ENCODE data around the gene CMSS1. TPM values are rescaled to one million over a fixed set of nuclear protein-coding genes. Genes with fewer than 3 reads are reported as not detected.

Gene CMSS1
- polyA plus RNA-seq (2013, experiment 1 of 2), result 52.0 TPM
- 47.8 TPM for polyA plus RNA-seq (2013, experiment 2 of 2)

GRCh38 chr3:99817437-99818240, at the start of gene CMSS1:
CMSS1 (plus strand) TSS chr3:99817862.
- WGBS, 2 experiments (ENCODE audit: insufficient coverage in 2 of 2), result 0 to 1% methylated on average over 53 to 59 of the region's 60 CpGs
- peak within 1 kb of the TSS; percentile 64 for H3K4me3 ChIP-seq (ENCODE audit: extremely low read depth, insufficient read depth, low read length, poor library complexity, severe bottlenecking)
- no peaks in the 10 kb centered on the region for H3K4me1 ChIP-seq (ENCODE audit: control insufficient read depth, insufficient read depth, low read length, poor library complexity, severe bottlenecking)
- H3K9me3 ChIP-seq (ENCODE audit: control insufficient read depth, low read length), result no peaks in the 10 kb centered on the region
- no peaks in the 10 kb centered on the region for H3K36me3 ChIP-seq (ENCODE audit: control insufficient read depth, insufficient read depth, low read length)
- peak within 1 kb of the TSS; percentile 80 for H3K27ac ChIP-seq (ENCODE audit: low read depth, low read length, severe bottlenecking)

- WGBS, 2 experiments (ENCODE audit: insufficient coverage in 2 of 2), result 100% methylated on average over 1 of the region's 1 CpG; no CpG with 5 or more reads in 1 of the 2 experiments
- Histone ChIP-seq H3K27ac (ENCODE audit: low read depth, low read length, severe bottlenecking) (no peak overlapping the region), H3K36me3 (ENCODE audit: control insufficient read depth, insufficient read depth, low read length) (no peaks in the 10 kb centered on the region), H3K9me3 (ENCODE audit: control insufficient read depth, low read length) (no peaks in the 10 kb centered on the region), H3K4me3 (ENCODE audit: extremely low read depth, insufficient read depth, low read length, poor library complexity, severe bottlenecking) (no peak overlapping the region), H3K4me1 (ENCODE audit: control insufficient read depth, insufficient read depth, low read length, poor library complexity, severe bottlenecking) (no peaks in the 10 kb centered on the region)
Measured at GRCh38 chr3:99768126-99768525, 49.5 kb upstream of the CMSS1 start.

DNA sequence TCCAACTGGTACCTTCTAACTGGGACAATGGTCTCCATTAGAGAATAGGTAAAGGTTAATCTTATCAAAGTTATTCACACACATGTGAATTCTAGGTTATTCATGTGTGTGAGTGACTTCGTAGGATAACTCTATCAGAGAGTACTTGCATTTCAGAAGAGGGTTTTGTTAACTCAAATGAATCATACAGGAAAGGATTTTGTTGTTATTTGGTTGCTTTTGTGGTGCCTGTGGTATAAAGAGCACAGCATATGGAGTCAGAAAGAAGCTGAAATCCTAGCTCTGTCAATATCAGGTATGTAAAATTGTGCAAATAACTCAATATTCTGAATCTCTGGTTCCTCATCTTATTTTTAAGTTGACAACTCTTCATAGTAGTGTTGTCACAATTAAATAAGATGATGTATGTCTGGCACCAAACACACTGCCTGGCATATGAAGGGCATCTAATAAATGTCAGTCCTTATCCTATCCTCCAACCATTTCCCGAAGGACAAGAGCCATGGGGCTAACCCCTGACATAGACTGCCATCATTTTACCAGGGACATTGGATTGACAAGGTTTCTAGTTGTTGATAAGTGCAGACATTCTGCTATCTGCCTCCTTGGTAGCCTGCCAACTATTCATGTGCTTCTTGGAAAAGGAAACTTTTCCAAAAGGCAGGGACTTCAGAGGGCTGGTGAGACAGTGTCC, 48.7 kb upstream of the CMSS1 start:
- Histone ChIP-seq H3K36me3 (ENCODE audit: control insufficient read depth, insufficient read depth, low read length) (no peaks in the 10 kb centered on the region), H3K9me3 (ENCODE audit: control insufficient read depth, low read length) (no peaks in the 10 kb centered on the region), H3K27ac (ENCODE audit: low read depth, low read length, severe bottlenecking) (no peak overlapping the region), H3K4me3 (ENCODE audit: extremely low read depth, insufficient read depth, low read length, poor library complexity, severe bottlenecking) (no peak overlapping the region), H3K4me1 (ENCODE audit: control insufficient read depth, insufficient read depth, low read length, poor library complexity, severe bottlenecking) (no peaks in the 10 kb centered on the region)
- WGBS, 2 experiments (ENCODE audit: insufficient coverage in 2 of 2), result 60 to 100% methylated on average over 1 to 2 of the region's 2 CpGs

DNA sequence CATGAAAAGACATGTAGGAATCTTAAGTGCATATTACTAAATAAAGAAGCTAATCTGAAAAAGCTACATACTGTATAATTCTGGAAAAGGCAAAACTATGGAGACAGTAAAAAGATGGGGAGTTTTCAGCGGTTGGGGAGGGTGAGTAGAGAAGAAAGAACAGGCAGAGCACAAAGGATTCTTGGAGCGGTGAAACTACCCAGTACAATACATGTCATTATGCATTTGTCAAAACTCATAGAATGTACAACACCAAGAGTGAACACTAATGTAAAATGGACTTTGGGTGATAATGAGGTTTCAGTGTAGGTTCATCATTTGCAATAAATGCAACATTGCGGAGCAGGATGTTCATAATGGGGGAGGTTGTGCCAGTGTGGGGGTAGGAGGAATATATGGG, 45.5 kb upstream of the CMSS1 start:
- Histone ChIP-seq H3K9me3 (ENCODE audit: control insufficient read depth, low read length) (no peaks in the 10 kb centered on the region), H3K27ac (ENCODE audit: low read depth, low read length, severe bottlenecking) (no peak overlapping the region), H3K4me3 (ENCODE audit: extremely low read depth, insufficient read depth, low read length, poor library complexity, severe bottlenecking) (no peak overlapping the region), H3K36me3 (ENCODE audit: control insufficient read depth, insufficient read depth, low read length) (no peaks in the 10 kb centered on the region), H3K4me1 (ENCODE audit: control insufficient read depth, insufficient read depth, low read length, poor library complexity, severe bottlenecking) (peaks cover 4% of the 10 kb centered on the region)
- WGBS, 2 experiments (ENCODE audit: insufficient coverage in 2 of 2), result 100% methylated on average over 1 of the region's 3 CpGs; no CpG with 5 or more reads in 1 of the 2 experiments

DNA sequence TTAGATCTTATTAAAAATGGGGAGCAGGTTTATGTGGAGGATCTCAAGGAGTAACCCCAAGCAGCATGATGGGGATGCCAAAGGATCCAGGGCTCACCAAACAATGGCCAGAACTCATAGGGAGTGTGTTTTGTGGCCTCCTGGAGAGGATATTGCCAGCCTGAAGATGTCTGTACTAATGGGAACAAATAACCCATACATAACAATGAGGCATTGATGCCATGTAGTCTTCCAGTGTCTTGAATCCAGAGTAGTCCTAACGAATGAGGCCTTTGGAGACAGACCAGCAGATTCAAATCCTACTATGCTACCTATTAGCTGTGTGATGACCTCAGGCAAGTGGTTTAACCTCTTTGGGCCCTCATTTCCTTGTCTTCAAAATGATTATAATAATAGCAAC, 45.0 kb upstream of the CMSS1 start:
- Histone ChIP-seq H3K36me3 (ENCODE audit: control insufficient read depth, insufficient read depth, low read length) (no peaks in the 10 kb centered on the region), H3K9me3 (ENCODE audit: control insufficient read depth, low read length) (no peaks in the 10 kb centered on the region), H3K4me3 (ENCODE audit: extremely low read depth, insufficient read depth, low read length, poor library complexity, severe bottlenecking) (no peak overlapping the region), H3K4me1 (ENCODE audit: control insufficient read depth, insufficient read depth, low read length, poor library complexity, severe bottlenecking) (peaks cover 4% of the 10 kb centered on the region), H3K27ac (ENCODE audit: low read depth, low read length, severe bottlenecking) (no peak overlapping the region)
- WGBS, 2 experiments (ENCODE audit: insufficient coverage in 2 of 2), result 71% methylated on average over 1 of the region's 1 CpG; no CpG with 5 or more reads in 1 of the 2 experiments

DNA sequence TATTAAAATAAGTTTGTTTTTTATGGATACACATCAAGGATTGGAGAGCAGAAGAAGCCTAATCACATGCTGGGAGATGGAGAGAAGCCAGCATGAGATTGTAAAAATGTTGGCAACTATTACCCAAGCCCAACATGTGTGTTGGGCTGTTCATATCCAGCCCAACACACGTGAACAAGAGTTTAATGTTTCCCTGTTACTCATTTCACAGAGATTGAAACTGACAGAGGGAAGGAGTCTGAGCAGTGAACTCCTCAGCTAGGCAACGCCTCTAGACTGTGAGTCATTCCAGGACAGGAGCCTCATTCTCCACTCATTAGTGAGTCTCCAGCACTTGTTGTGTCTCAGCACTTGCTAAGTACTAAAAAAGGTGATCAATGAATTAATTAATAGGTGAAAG, 43.2 kb upstream of the CMSS1 start:
- Histone ChIP-seq H3K36me3 (ENCODE audit: control insufficient read depth, insufficient read depth, low read length) (no peaks in the 10 kb centered on the region), H3K9me3 (ENCODE audit: control insufficient read depth, low read length) (no peaks in the 10 kb centered on the region), H3K4me3 (ENCODE audit: extremely low read depth, insufficient read depth, low read length, poor library complexity, severe bottlenecking) (no peak overlapping the region), H3K4me1 (ENCODE audit: control insufficient read depth, insufficient read depth, low read length, poor library complexity, severe bottlenecking) (peaks cover 4% of the 10 kb centered on the region), H3K27ac (ENCODE audit: low read depth, low read length, severe bottlenecking) (no peak overlapping the region)
- WGBS, 2 experiments (ENCODE audit: insufficient coverage in 2 of 2), result no CpG with 5 or more reads among the region's 2 CpGs

- Histone ChIP-seq H3K36me3 (ENCODE audit: control insufficient read depth, insufficient read depth, low read length) (no peaks in the 10 kb centered on the region), H3K9me3 (ENCODE audit: control insufficient read depth, low read length) (no peaks in the 10 kb centered on the region), H3K27ac (ENCODE audit: low read depth, low read length, severe bottlenecking) (no peak overlapping the region), H3K4me1 (ENCODE audit: control insufficient read depth, insufficient read depth, low read length, poor library complexity, severe bottlenecking) (peaks cover 4% of the 10 kb centered on the region), H3K4me3 (ENCODE audit: extremely low read depth, insufficient read depth, low read length, poor library complexity, severe bottlenecking) (no peak overlapping the region)
- WGBS, 2 experiments (ENCODE audit: insufficient coverage in 2 of 2), result 87 to 89% methylated on average over 3 of the region's 5 CpGs
Measured at GRCh38 chr3:99776516-99777209, 41.0 kb upstream of the CMSS1 start.

GRCh38 chr3:99777210-99777549, 40.5 kb upstream of the CMSS1 start:
- H3K9me3 ChIP-seq (ENCODE audit: control insufficient read depth, low read length), result no peaks in the 10 kb centered on the region
- H3K27ac ChIP-seq (ENCODE audit: low read depth, low read length, severe bottlenecking), result no peak overlapping the region
- WGBS, 2 experiments (ENCODE audit: insufficient coverage in 2 of 2), result 100% methylated on average over 2 of the region's 2 CpGs; no CpG with 5 or more reads in 1 of the 2 experiments
- H3K36me3 ChIP-seq (ENCODE audit: control insufficient read depth, insufficient read depth, low read length), result no peaks in the 10 kb centered on the region
- peaks cover 4% of the 10 kb centered on the region for H3K4me1 ChIP-seq (ENCODE audit: control insufficient read depth, insufficient read depth, low read length, poor library complexity, severe bottlenecking)
- no peak overlapping the region for H3K4me3 ChIP-seq (ENCODE audit: extremely low read depth, insufficient read depth, low read length, poor library complexity, severe bottlenecking)

DNA sequence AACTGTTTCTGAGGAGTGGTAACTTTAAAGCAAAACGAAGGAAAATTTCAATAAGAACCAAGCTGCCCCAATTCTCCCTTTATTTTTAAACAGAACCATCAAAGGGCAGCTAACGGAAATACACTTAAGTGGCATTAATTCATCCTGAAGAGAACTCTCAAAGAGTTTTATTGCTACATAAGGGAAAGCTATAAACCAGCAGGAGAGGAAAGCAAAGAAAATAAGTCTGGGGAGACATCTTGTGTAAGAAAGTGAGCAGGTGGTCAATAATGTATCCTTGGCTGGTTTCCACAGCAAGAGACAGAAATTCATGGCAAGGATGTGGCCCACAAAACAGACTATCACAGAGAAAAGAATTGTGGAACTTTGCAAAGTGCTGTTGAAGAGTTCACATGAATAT, 40.0 kb upstream of the CMSS1 start:
- Histone ChIP-seq H3K4me1 (ENCODE audit: control insufficient read depth, insufficient read depth, low read length, poor library complexity, severe bottlenecking) (peaks cover 4% of the 10 kb centered on the region), H3K27ac (ENCODE audit: low read depth, low read length, severe bottlenecking) (no peak overlapping the region), H3K4me3 (ENCODE audit: extremely low read depth, insufficient read depth, low read length, poor library complexity, severe bottlenecking) (no peak overlapping the region), H3K36me3 (ENCODE audit: control insufficient read depth, insufficient read depth, low read length) (no peaks in the 10 kb centered on the region), H3K9me3 (ENCODE audit: control insufficient read depth, low read length) (no peaks in the 10 kb centered on the region)
- no CpG with 5 or more reads among the region's 2 CpGs for WGBS, 2 experiments (ENCODE audit: insufficient coverage in 2 of 2)

GRCh38 chr3:99780749-99781148, 36.9 kb upstream of the CMSS1 start:
- Histone ChIP-seq H3K4me3 (ENCODE audit: extremely low read depth, insufficient read depth, low read length, poor library complexity, severe bottlenecking) (no peak overlapping the region), H3K4me1 (ENCODE audit: control insufficient read depth, insufficient read depth, low read length, poor library complexity, severe bottlenecking) (peaks cover 4% of the 10 kb centered on the region), H3K36me3 (ENCODE audit: control insufficient read depth, insufficient read depth, low read length) (no peaks in the 10 kb centered on the region), H3K9me3 (ENCODE audit: control insufficient read depth, low read length) (no peaks in the 10 kb centered on the region), H3K27ac (ENCODE audit: low read depth, low read length, severe bottlenecking) (no peak overlapping the region)
- 72 to 83% methylated on average over 1 to 2 of the region's 3 CpGs for whole genome bisulfite sequencing, 2 experiments (ENCODE audit: insufficient coverage in 2 of 2)
